Fibroblast of skin of left quadriceps (primary cell): ENCODE data around the gene SPANXC.
"Not testable (repeated sequence)": the region's sequence is repeated elsewhere in the genome, so short reads cannot be mapped to it uniquely, and the experiment has no call there.

Experiments used
- DNase-seq, 2 experiments: peaks; one replicate each; pipeline ENCODE4 v3.0.0-alpha.2; 2013; ENCODE audit warnings: low read depth in 2 of 2

SPANXC gene, protein sequence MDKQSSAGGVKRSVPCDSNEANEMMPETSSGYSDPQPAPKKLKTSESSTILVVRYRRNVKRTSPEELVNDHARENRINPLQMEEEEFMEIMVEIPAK

DNA sequence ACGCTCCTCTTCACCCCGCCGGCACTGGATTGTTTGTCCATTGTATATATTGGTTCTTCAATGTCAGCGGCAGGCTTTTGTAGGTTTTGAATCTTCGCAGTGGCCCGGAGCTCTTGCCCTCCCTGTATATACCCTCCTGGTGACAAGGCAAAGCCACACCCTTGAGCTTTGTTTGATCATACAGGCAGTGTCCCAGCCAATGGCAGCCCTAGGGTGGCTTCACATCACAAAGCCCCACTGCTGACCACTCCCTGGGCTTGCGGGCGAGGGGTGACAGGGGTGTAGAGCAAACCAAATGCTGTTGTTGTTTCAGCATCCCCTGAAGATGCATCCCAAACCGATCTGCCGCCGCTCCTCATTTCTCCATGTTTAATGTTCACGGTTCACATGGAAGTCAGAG, at the start of gene SPANXC:
Gene SPANXC, minus strand, starts transcription at position 101 of the 400 bp plus-strand sequence. Its CDS starts 60 bp downstream, at position 41.
- DNase-seq, result not testable (repeated sequence)

DNA sequence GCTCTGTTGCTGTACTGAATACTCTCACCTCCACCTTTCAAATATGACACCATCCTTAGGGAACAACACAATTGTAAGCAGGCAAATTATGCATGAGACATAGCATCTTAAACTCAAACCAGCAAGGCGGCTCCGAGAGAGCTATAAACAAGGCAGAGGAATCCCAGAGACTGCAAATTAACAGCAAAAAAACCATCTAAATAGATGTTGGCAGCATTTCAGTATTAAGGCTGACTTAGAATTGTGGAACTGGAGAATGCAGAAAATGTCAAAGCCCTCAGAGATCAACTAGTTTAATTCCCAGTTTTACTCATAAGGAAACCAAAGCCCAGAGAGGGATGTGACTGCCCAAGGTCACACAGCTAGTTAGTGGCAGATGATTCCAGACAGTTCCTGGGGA, 37.2 kb upstream of the SPANXC start:
- DNase-seq, result no peak

DNA sequence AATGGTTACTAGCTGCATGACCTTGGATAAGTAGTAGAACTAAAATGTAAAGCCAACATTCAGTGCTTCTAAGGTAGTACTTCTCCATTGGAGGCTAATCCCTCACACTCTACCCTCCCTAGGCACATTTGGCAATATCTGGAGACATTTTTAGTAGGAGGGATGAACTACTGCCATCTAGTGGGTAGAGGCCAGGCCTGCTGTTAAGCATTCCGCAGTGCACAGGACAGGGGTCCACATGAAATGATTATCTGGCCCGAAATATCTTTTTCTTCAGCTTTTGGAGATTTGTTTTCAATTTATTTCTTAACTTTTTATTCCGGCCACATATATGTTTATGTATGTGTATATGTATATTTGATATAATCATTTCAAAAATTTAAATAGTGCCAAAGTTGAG, 36.0 kb upstream of the SPANXC start:
- DNase-seq, result no peak

DNA sequence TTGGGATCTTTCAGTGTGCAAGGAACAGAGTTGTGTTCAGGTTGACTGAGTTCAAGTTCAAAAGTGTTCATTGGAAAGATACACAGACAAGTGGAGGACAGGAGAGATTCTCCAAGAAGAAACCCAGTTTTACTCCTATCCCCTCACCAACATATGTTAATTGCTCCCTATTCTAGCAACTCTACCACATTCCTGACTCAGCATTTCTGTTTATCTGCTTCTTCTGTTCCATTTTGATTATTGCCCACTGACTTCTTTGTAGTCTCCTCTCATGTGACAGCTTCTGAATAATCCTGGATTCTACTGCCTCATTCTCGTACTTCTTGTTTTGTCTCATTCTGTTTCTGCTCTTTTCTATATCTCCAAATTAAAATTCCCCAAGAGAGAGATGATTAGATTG, 15.8 kb upstream of the SPANXC start:
- no peak for DNase-seq

DNA sequence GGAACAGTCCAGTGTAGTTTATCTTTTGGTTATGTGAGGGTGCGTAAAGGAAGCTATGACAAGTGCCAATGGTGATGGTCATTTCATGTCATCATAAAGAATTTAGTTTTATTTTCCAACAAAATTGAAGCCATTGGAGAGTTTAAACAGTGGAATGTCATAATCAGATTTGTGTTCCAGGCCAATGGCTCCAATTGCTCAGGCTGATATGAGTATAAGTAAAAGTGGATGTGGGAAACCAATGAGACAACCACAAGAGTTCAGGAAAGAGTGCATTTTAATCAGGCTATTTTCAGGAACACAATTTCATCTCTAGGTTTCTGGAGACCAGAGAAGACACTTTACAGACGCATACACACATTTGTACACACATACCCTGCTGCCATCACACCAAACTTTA, 20.7 kb downstream of the SPANXC start:
- no peak for DNase-seq

DNA sequence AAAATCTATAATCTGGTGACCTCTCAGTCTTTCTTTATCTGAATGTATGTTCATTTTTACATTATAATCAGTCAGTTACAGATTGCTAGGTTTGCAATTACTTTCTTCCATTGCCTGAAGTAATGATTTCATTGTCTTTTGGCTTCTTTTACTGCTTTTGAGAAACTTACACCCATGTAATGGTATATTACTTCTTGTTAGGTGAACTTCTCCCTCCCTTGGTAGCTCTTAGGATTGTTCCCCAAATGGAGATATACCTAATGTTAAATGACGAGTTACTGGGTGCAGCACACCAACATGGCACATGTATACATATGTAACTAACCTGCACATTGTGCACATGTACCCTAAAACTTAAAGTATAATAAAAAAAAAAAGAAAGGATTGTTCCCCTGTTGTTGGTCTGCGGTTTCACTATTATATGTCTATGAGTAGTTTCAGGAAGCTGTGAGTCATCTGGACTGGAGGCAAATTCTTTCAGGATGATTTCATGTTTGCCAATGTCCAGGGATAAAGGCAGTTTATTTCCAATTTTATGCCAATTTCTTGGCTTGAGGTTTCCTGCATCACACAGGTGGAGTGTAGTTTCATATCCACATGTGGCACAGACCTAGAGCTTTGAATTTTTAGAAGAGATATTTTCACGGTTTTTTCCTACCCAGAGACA, 21.8 kb downstream of the SPANXC start:
- DNase-seq, result peak; percentile 41 to 45

- peak in 1 of 2 experiments; percentile 1 for DNase-seq
Measured at GRCh38 chrX:141214196-141214595, 28.1 kb downstream of the SPANXC start.

DNA sequence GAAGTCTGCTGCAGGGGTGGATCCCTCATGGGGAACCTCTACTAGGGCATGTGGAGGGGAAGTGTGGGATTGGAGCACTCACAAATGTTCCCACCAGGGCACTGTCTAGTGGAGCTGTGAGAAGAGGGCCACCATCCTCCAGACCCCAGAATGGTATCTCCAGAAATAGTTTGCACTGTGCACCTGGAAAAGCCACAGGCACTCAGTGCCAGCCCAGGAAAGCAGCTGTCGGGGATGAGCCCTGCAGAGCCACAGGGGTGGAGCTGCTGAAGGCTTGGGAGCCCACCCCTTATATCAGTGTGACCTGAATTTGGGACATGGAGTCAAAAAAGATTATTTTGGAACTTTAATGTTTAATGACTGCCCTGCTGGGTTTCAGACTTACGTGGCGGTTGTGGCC, 40.4 kb downstream of the SPANXC start:
- no peak for DNase-seq
